Effector memory CD8-positive, alpha-beta T cell (primary cell): Measurements from ENCODE around the gene MLEC.
"Not testable (repeated sequence)": the region's sequence is repeated elsewhere in the genome, so short reads cannot be mapped to it uniquely, and the experiment has no call there.

ENCODE experiments used
- ATAC-seq: fragments of 150-1000 bp; cut with Tn5 transposase; replicated peaks from 2 replicates; pipeline ENCODE4 v1.10.0; 2021; ENCODE audit warnings: mild to moderate bottlenecking, moderate library complexity
- DNase-seq, 3 experiments: peaks; one replicate each; pipeline ENCODE4 v3.0.0; 2021
- H3K27ac Mint-ChIP-seq, 2 donors: one replicate each; pipeline ENCODE4 v1.8.0; 2022; ENCODE audit warnings: mild to moderate bottlenecking in 2 of 2, mixed read lengths in 2 of 2, moderate library complexity in 2 of 2
- H3K27me3 Mint-ChIP-seq, 2 donors: one replicate each; pipeline ENCODE4 v1.8.0; 2022; ENCODE audit warnings: mixed read lengths in 2 of 2
- H3K36me3 Mint-ChIP-seq: one replicate; pipeline ENCODE4 v1.8.0; 2022; ENCODE audit warnings: mild to moderate bottlenecking, moderate library complexity, mixed read lengths; ENCODE audit not compliant: insufficient read depth
- H3K4me1 Mint-ChIP-seq, 2 donors: one replicate each; pipeline ENCODE4 v1.8.0; 2022; ENCODE audit warnings: low read depth in 2 of 2, mixed read lengths in 2 of 2
- H3K4me3 Mint-ChIP-seq, 2 donors: one replicate each; pipeline ENCODE4 v1.8.0; 2022; ENCODE audit warnings: mild to moderate bottlenecking in 2 of 2, mixed read lengths in 2 of 2, moderate library complexity in 2 of 2
- H3K9me3 Mint-ChIP-seq, 2 donors: one replicate each; pipeline ENCODE4 v1.8.0; 2022; ENCODE audit warnings: mixed read lengths in 2 of 2

The MLEC gene

GRCh38 chr12:120725151-120725658 is 38.3 kb downstream of the MLEC start:
- H3K4me3 Mint-ChIP-seq: peak overlapping the region; percentile 89 to 91
- no peak for DNase-seq
- H3K9me3 Mint-ChIP-seq: no peaks in the 10 kb centered on the region
- peak overlapping the region in 1 of 2 donors; percentile 92 for H3K27ac Mint-ChIP-seq
- no peak for ATAC-seq
- peaks cover 7% of the 10 kb centered on the region for H3K36me3 Mint-ChIP-seq
- H3K27me3 Mint-ChIP-seq: no peaks in the 10 kb centered on the region
- peaks cover 15 to 18% of the 10 kb centered on the region in 2 donors for H3K4me1 Mint-ChIP-seq

GRCh38 chr12:120725659-120726509 is 38.9 kb downstream of the MLEC start, which contains the start of gene ACADS:
Gene ACADS, plus strand, starts transcription at chr12:120725826. Its CDS starts 60 bp downstream, at chr12:120725886.
- peaks cover 15 to 18% of the 10 kb centered on the region in 2 donors for H3K4me1 Mint-ChIP-seq

GRCh38 chr12:120726510-120726793 is 39.5 kb downstream of the MLEC start:
- peak overlapping the region; percentile 89 to 91 for H3K4me3 Mint-ChIP-seq
- H3K9me3 Mint-ChIP-seq: no peaks in the 10 kb centered on the region
- no peaks in the 10 kb centered on the region for H3K27me3 Mint-ChIP-seq

More at GRCh38 chr12:120725659-120726509, 38.9 kb downstream of the MLEC start, which contains the start of gene ACADS:
- H3K27ac Mint-ChIP-seq: peak within 1 kb of the TSS; percentile 69 to 92
- peak within 1 kb of the TSS; percentile 89 to 91 for H3K4me3 Mint-ChIP-seq
- H3K36me3 Mint-ChIP-seq: peaks cover 4% of the 10 kb centered on the region
- H3K9me3 Mint-ChIP-seq: no peaks in the 10 kb centered on the region
- ATAC-seq (peak; percentile 100), DNase-seq (peak; percentile 85 to 88 (median 87))
- H3K27me3 Mint-ChIP-seq: no peaks in the 10 kb centered on the region

GRCh38 chr12:120726961-120727360 is 40.0 kb downstream of the MLEC start:
- H3K9me3 Mint-ChIP-seq: no peaks in the 10 kb centered on the region
- no peak overlapping the region for H3K27ac Mint-ChIP-seq
- no peak for DNase-seq
- peak overlapping the region; percentile 6 to 89 for H3K4me3 Mint-ChIP-seq
- H3K4me1 Mint-ChIP-seq: peaks cover 15 to 18% of the 10 kb centered on the region in 2 donors
- no peaks in the 10 kb centered on the region for H3K27me3 Mint-ChIP-seq
- ATAC-seq: no peak
- H3K36me3 Mint-ChIP-seq: peaks cover 4% of the 10 kb centered on the region

More at GRCh38 chr12:120726510-120726793, 39.5 kb downstream of the MLEC start:
- Mint-ChIP-seq H3K27ac (peak overlapping the region; percentile 69 to 92), H3K36me3 (peaks cover 4% of the 10 kb centered on the region), H3K4me1 (peaks cover 15 to 18% of the 10 kb centered on the region in 2 donors)
- DNase-seq (no peak), ATAC-seq (no peak)

- not testable (repeated sequence) for ATAC-seq, H3K4me1 Mint-ChIP-seq, H3K4me3 Mint-ChIP-seq, H3K27ac Mint-ChIP-seq, H3K9me3 Mint-ChIP-seq, H3K27me3 Mint-ChIP-seq, DNase-seq
- peaks cover 10% of the 10 kb centered on the region for H3K36me3 Mint-ChIP-seq
Measured at GRCh38 chr12:120732198-120732597, 45.2 kb downstream of the MLEC start.

- Mint-ChIP-seq H3K27me3 (no peaks in the 10 kb centered on the region), H3K9me3 (no peaks in the 10 kb centered on the region), H3K36me3 (peaks cover 8% of the 10 kb centered on the region), H3K4me3 (no peak overlapping the region), H3K27ac (peak overlapping the region in 1 of 2 donors; percentile 59), H3K4me1 (peaks cover 0 to 3% of the 10 kb centered on the region in 2 donors)
- ATAC-seq (no peak), DNase-seq (no peak)
Measured at GRCh38 chr12:120733574-120733973, 46.6 kb downstream of the MLEC start.

GRCh38 chr12:120734210-120734609 is 47.3 kb downstream of the MLEC start:
- ATAC-seq (no peak), DNase-seq (no peak)
- Mint-ChIP-seq H3K9me3 (no peaks in the 10 kb centered on the region), H3K4me1 (peaks cover 0 to 3% of the 10 kb centered on the region in 2 donors), H3K27ac (peak overlapping the region in 1 of 2 donors; percentile 42), H3K4me3 (no peak overlapping the region), H3K36me3 (peaks cover 6% of the 10 kb centered on the region), H3K27me3 (no peaks in the 10 kb centered on the region)

- peaks cover 0 to 3% of the 10 kb centered on the region in 2 donors for H3K4me1 Mint-ChIP-seq
- no peak for ATAC-seq
Measured at GRCh38 chr12:120735181-120735580, 48.2 kb downstream of the MLEC start.

GRCh38 chr12:120736404-120737331 is 49.7 kb downstream of the MLEC start:
- no peak overlapping the region for H3K4me3 Mint-ChIP-seq
- no peaks in the 10 kb centered on the region for H3K27me3 Mint-ChIP-seq
- ATAC-seq: no peak
- no peaks in the 10 kb centered on the region for H3K9me3 Mint-ChIP-seq
- peaks cover 0 to 3% of the 10 kb centered on the region in 2 donors for H3K4me1 Mint-ChIP-seq
- peaks cover 6% of the 10 kb centered on the region for H3K36me3 Mint-ChIP-seq
- no peak for DNase-seq
- peak overlapping the region in 1 of 2 donors; percentile 26 for H3K27ac Mint-ChIP-seq

More at GRCh38 chr12:120735181-120735580, 48.2 kb downstream of the MLEC start:
- no peak for DNase-seq
- Mint-ChIP-seq H3K36me3 (peaks cover 6% of the 10 kb centered on the region), H3K9me3 (no peaks in the 10 kb centered on the region), H3K27ac (no peak overlapping the region), H3K4me3 (no peak overlapping the region), H3K27me3 (no peaks in the 10 kb centered on the region)

GRCh38 chr12:120737557-120738251 is 50.8 kb downstream of the MLEC start:
- Mint-ChIP-seq H3K36me3 (peaks cover 6% of the 10 kb centered on the region), H3K27ac (no peak overlapping the region), H3K4me1 (peaks cover 0 to 3% of the 10 kb centered on the region in 2 donors), H3K4me3 (no peak overlapping the region), H3K9me3 (no peaks in the 10 kb centered on the region), H3K27me3 (no peaks in the 10 kb centered on the region)
- no peak for ATAC-seq
- DNase-seq: no peak

GRCh38 chr12:120738252-120739030 is 51.5 kb downstream of the MLEC start:
- Mint-ChIP-seq H3K4me1 (peaks cover 0 to 3% of the 10 kb centered on the region in 2 donors), H3K27me3 (no peaks in the 10 kb centered on the region), H3K36me3 (peaks cover 6% of the 10 kb centered on the region), H3K9me3 (no peaks in the 10 kb centered on the region), H3K4me3 (no peak overlapping the region), H3K27ac (no peak overlapping the region)
- ATAC-seq (no peak), DNase-seq (no peak)

GRCh38 chr12:120739031-120739762 is 52.2 kb downstream of the MLEC start:
- H3K4me1 Mint-ChIP-seq: peaks cover 0 to 3% of the 10 kb centered on the region in 2 donors
- peaks cover 2% of the 10 kb centered on the region for H3K36me3 Mint-ChIP-seq
- ATAC-seq (no peak), DNase-seq (no peak)
- H3K27me3 Mint-ChIP-seq: no peaks in the 10 kb centered on the region
- no peak overlapping the region for H3K27ac Mint-ChIP-seq
- H3K9me3 Mint-ChIP-seq: no peaks in the 10 kb centered on the region
- H3K4me3 Mint-ChIP-seq: no peak overlapping the region
